Measurements from ENCODE around the gene INVS.

DNA sequence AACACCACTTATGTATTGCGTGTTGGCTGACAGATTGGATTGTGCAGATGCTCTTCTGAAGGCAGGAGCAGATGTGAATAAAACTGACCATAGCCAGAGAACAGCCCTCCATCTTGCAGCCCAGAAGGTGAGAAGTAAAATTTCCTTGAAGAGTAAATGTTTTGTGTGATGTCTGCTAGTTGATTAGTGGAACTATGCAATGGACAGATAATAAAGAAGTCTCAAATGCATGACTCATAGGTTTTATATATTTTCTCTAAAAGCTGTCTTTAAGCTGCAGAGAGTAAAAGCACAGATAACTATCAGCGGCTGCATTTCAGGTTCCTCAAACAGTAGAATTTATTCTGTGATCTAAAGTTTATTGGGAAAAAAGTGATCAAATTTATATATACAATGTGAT lies 27.4 kb downstream of the INVS start:
- TF ChIP-seq FOXM1 (IDR thresholded peaks at IDR 0.05; ENCODE audit: borderline replicate concordance, low read depth) (no peak), CEBPB (IDR thresholded peaks at IDR 0.05) (no peak), EGR1 (IDR thresholded peaks at IDR 0.05) (no peak), RAD21 (IDR thresholded peaks at IDR 0.05; ENCODE audit: low read depth) (no peak), MAX (IDR thresholded peaks at IDR 0.05) (no peak), YY1 (IDR thresholded peaks at IDR 0.05; ENCODE audit: low read depth) (no peak), NFIC (IDR thresholded peaks at IDR 0.05) (no peak)

Data from Ishikawa (cell line).